ENCODE results near the gene PNPLA1. TPM values are rescaled to one million over a fixed set of nuclear protein-coding genes. Genes with fewer than 3 reads are reported as not detected.

The PNPLA1 gene
- polyA plus RNA-seq, 4 donors = 0.11 to 2.7 (median 2.4) TPM

DNA sequence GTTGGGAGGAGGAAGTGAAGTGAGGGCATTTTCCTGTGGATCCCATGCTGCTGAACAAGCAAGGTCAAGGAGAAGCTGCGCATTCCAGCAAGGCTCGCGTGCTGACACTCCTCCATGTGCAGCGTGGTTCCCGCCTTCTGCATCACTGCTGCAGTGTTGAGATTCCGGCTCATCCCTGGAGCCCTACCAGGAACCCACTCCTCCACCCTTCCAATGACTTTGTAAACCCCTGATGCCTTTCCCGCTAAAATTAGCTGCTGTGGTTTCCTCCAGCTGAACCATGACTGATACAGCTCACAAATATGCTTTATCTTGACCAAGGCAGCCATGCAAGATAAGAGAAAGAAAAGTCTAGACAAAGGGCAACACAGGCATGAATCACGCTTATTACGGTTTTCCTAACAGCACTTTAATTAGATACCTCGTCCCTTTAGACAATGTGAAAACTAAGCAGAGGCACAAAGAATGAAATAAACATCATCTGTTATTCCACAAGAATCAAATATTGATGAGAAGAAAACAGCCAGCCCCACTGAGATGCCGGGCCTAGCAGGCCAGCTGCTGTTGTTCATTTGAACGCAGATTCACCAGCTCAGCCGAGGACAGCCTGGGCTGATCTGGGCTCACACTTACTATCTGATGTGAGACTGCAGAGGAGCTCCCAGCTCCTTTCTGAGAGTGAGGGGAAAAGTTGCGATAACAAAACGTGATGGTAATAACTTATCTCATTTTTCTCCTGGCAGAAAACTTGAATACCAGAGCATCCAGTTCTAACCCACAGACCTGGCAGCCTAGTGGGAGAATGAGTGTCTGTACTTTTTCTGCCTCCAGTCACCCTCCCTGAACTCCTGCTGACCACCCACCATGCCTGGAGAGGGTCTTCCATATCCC lies 81.1 kb downstream of the PNPLA1 start:
- no peak for DNase-seq (ENCODE audit: low read depth in 4 of 4, low spot score in 3 of 4)

DNA sequence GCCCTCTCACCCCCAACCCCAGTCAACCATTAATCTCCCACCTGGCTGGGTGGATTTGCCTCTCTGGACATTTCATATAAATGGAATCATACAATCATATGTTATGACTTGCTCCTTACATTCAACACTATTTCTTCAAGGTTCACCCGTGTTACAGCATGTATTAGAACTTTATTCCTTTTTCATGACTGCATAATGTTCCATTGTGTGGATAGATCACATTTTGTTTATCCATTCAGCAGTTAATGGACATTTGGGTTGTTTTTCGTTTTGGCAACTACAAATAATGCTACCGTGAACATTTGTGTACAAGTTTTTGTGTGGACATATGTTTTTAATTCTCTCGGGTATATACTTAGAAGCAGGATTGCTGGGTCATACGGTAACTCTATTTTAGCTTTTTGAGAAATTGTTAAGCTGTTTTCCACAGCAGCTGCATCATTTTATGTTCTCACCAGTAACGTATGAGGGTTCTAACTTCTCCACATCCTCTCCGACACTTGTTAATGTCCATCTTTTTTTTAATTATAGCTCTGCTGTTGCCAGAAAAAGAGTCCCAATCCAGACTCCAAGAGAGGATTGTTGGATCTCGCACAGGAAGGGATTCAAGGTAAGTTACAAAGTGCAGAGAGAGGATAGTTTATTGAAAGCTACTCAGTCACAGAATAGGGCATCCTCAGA lies 82.8 kb downstream of the PNPLA1 start:
- DNase-seq (ENCODE audit: low read depth in 4 of 4, low spot score in 3 of 4) = no peak

GRCh38 chr6:36353411-36353915 lies 83.6 kb downstream of the PNPLA1 start:
- DNase-seq (ENCODE audit: low read depth in 4 of 4, low spot score in 3 of 4) = no peak

DNA sequence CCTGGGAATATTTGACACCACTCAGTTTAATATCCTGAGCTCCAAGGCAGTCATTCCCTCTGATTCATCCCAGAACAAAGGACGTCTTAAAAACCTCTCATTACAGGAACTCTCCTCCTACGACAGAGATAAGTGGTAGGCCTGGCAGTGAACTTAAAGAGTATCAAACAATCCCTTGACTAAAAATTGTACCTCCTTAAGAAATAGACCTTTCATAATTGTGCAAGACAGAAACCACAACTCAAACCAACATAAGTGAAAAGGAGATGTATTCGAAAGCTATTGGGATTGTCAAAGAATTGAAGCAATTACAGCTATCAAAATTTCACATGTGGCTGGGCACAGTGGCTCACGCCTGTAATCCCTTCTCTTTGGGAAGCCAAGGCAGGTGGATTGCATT lies 86.0 kb downstream of the PNPLA1 start:
- DNase-seq (ENCODE audit: low read depth in 4 of 4, low spot score in 3 of 4) = no peak

DNA sequence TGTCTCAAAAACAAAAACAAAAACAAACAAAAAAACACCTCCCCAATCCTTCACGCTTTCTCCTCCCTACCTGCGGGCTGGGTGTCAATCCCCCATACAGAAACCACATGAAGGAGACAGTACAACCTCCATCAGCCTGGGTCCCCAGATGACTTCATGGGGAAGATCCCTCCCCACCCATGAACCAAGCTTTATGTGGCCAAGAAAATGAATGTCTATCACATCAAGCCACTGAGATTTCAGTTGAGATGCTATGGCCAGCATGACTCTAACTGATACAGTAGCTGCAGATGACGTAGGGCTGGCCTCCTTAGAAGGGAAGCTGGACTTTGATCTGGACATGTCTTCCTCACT lies 88.0 kb downstream of the PNPLA1 start:
- no peak for DNase-seq (ENCODE audit: low read depth in 4 of 4, low spot score in 3 of 4)

Other genes starting within 250 kb of the PNPLA1 start
- under 1 TPM; 0.16 to 0.81 (median 0.27) TPM for gene SLC26A8, start 245.4 kb upstream of the PNPLA1 start, polyA plus RNA-seq (ENCODE audit: insufficient read length in 4 of 4)
- gene MAPK14, start 242.3 kb upstream of the PNPLA1 start, polyA plus RNA-seq (ENCODE audit: insufficient read length in 4 of 4) = 10 to 100 TPM; 52.8 to 55.8 (median 54.5) TPM
- 10 to 100 TPM in 3 of 4 donors, 1 to 10 TPM in 1; 6.5 to 27.6 (median 19.6) TPM for gene MAPK13, start 139.5 kb upstream of the PNPLA1 start, polyA plus RNA-seq (ENCODE audit: insufficient read length in 4 of 4)
- gene BRPF3, start 73.3 kb upstream of the PNPLA1 start, polyA plus RNA-seq (ENCODE audit: insufficient read length in 4 of 4) = 10 to 100 TPM; 44.8 to 54.8 (median 46.7) TPM
- gene BNIP5, start 66.8 kb downstream of the PNPLA1 start, polyA plus RNA-seq (ENCODE audit: insufficient read length in 4 of 4) = under 1 TPM; 0.04 to 0.19 (median 0.16) TPM
- under 1 TPM in 3 of 4 donors, not detected in 1; 0.10 to 0.36 (median 0.11) TPM for gene ETV7, start 117.6 kb downstream of the PNPLA1 start, polyA plus RNA-seq (ENCODE audit: insufficient read length in 4 of 4)
- gene PXT1, start 172.8 kb downstream of the PNPLA1 start, polyA plus RNA-seq (ENCODE audit: insufficient read length in 4 of 4) = under 1 TPM in 2 of 4 donors, not detected in 2; 0.10 to 0.15 TPM
- 10 to 100 TPM; 46.7 to 85.6 (median 52.5) TPM for gene KCTD20, start 172.9 kb downstream of the PNPLA1 start, polyA plus RNA-seq (ENCODE audit: insufficient read length in 4 of 4)